K562 (cell line): ENCODE data around the gene KMT2C. TPM values are rescaled to one million over a fixed set of nuclear protein-coding genes. Genes with fewer than 3 reads are reported as not detected.

Experiments used
- ATAC-seq: fragments of 200-7000 bp; cut with Tn5 transposase; 3 replicates; pipeline ENCODE4 v1.9.1; 2020; ENCODE audit warnings: moderate library complexity
- BruUV-seq: library from RNA; stranded (reverse); fragments of 400-500 nt; replicated peaks from 2 replicates; lab custom pipeline; 2021; lab: Mats Ljungman, UMichigan
- CTCF ChIA-PET: fragments of 300-600 bp; formaldehyde crosslinking; extraction: SDS; loops from one replicate; lab custom pipeline; 2021; ENCODE audit warnings: low intra/inter-chr PET ratio; lab: Yijun Ruan, JAX
- POLR2A ChIA-PET: fragments of 300-600, 350-650 bp; sonication (Branson Sonifier 250); formaldehyde crosslinking; extraction: SDS; loops from one replicate; lab custom pipeline; 2021; ENCODE audit warnings: antibody characterized with exemption, inconsistent platforms; lab: Yijun Ruan, JAX
- DNase-seq, 4 experiments: peaks; one replicate each; pipeline versions ENCODE4 v3.0.0 to v3.0.0-alpha.2; 2011 to 2018; ENCODE audit warnings: low spot score in 3 of 4, mixed read lengths in 3 of 4; ENCODE audit errors: extremely low read depth in 1 of 4
- FAIRE-seq: peaks from 2 replicates; lab custom pipeline; 2011; peaks lifted over from hg19 to GRCh38; lab: Jason Lieb, UNC
- H2AFZ ChIP-seq: 2 replicates; pipeline ENCODE4 v1.6.0; 2011; ENCODE audit warnings: low read depth, low read length, control low read depth, inconsistent platforms
- H3K27ac ChIP-seq: fragments of 200-600 bp; 3 replicates; pipeline ENCODE4 v1.8.0; 2011; ENCODE audit warnings: low read depth, mild to moderate bottlenecking, control low read depth, inconsistent platforms, low read length, moderate library complexity, mixed read lengths; ENCODE audit errors: extremely low read depth
- H3K27me3 ChIP-seq, 2 experiments: fragments of 300-600 bp in 1 of 2; 2 replicates in 1 of 2; 3 replicates in 1 of 2; pipeline versions ENCODE4 v1.6.0 to v1.8.0; 2011; ENCODE audit warnings: inconsistent platforms in 2 of 2, low read length in 2 of 2, mild to moderate bottlenecking in 1 of 2, mixed read lengths in 1 of 2, moderate library complexity in 1 of 2; ENCODE audit not compliant: control insufficient read depth in 2 of 2, insufficient read depth in 2 of 2
- H3K36me3 ChIP-seq: fragments of 300-600 bp; 3 replicates; pipeline ENCODE4 v1.8.0; 2011; ENCODE audit warnings: mild to moderate bottlenecking, low read length, inconsistent platforms; ENCODE audit not compliant: control insufficient read depth, insufficient read depth
- H3K4me1 ChIP-seq, 2 experiments: fragments of 200-600 bp in 1 of 2; replicated peaks in 1 of 2; 2 replicates in 1 of 2; 3 replicates in 1 of 2; pipeline versions ENCODE4 v1.5.1 to v1.8.0; 2011; ENCODE audit warnings: inconsistent platforms in 2 of 2, low read length in 2 of 2, mild to moderate bottlenecking in 1 of 2, mixed read lengths in 1 of 2, moderate library complexity in 1 of 2; ENCODE audit not compliant: control insufficient read depth in 2 of 2, insufficient read depth in 2 of 2
- H3K4me2 ChIP-seq: 2 replicates; pipeline ENCODE4 v1.6.1; 2011; ENCODE audit warnings: low read length, control low read depth, inconsistent platforms, mixed read lengths; ENCODE audit not compliant: insufficient read depth
- H3K4me3 ChIP-seq: fragments of 200-600 bp; sonication (generic), shearing (Covaris generic); 2 replicates; pipeline ENCODE4 v1.5.1; 2016; ENCODE audit warnings: control low read depth, inconsistent platforms
- H3K79me2 ChIP-seq: fragments of 200-600 bp; 3 replicates; pipeline ENCODE4 v1.8.0; 2011; ENCODE audit warnings: low read length, inconsistent platforms; ENCODE audit not compliant: control insufficient read depth, insufficient read depth
- H3K9ac ChIP-seq, 2 experiments: 2 replicates each; pipeline versions ENCODE4 v1.6.0 to v1.6.1; 2011; ENCODE audit warnings: low read depth in 2 of 2, low read length in 2 of 2, control low read depth in 1 of 2, inconsistent platforms in 1 of 2, mild to moderate bottlenecking in 1 of 2, mixed read lengths in 1 of 2; ENCODE audit not compliant: insufficient read depth in 1 of 2
- H3K9me1 ChIP-seq: one replicate; pipeline ENCODE4 v1.6.0; 2011; ENCODE audit warnings: inconsistent platforms, mild to moderate bottlenecking, low read length, moderate library complexity; ENCODE audit not compliant: control insufficient read depth, insufficient read depth
- H3K9me3 ChIP-seq: replicated peaks from 2 replicates; pipeline ENCODE4 v1.5.1; 2011; ENCODE audit warnings: low read depth, low read length, inconsistent platforms; ENCODE audit not compliant: control insufficient read depth, insufficient read depth
- H4K20me1 ChIP-seq: replicated peaks from 2 replicates; pipeline ENCODE4 v1.6.1; 2011; ENCODE audit warnings: low read length, inconsistent platforms, mixed read lengths; ENCODE audit not compliant: control insufficient read depth, insufficient read depth
- MBD2 ChIP-seq: sonication (generic); IDR thresholded peaks from 2 replicates; pipeline ENCODE4 v1.6.1; 2016; ENCODE audit warnings: low read depth, borderline replicate concordance
- NFXL1 ChIP-seq: fragments of 450-650 bp; formaldehyde crosslinking; IDR thresholded peaks from 2 replicates; pipeline ENCODE4 v1.4.0; 2021; ENCODE audit warnings: mild to moderate bottlenecking
- POLR2G ChIP-seq: fragments of 200-400 bp; formaldehyde crosslinking; IDR thresholded peaks from 2 replicates; pipeline ENCODE4 v1.6.1; 2017; ENCODE audit warnings: low read depth, mild to moderate bottlenecking, antibody characterized with exemption, low read length, moderate library complexity
- SETDB1 ChIP-seq: IDR thresholded peaks from one replicate; pipeline ENCODE4 v1.6.1; 2012; ENCODE audit warnings: low read length, control low read depth, inconsistent platforms
- U2AF2 ChIP-seq: fragments of 200-400 bp; formaldehyde crosslinking; optimal IDR thresholded peaks from 2 replicates; pipeline ENCODE3; 2017; ENCODE audit warnings: low read depth, mild to moderate bottlenecking, low read length
- ZKSCAN8 ChIP-seq: fragments of 200-800 bp; sonication (Bioruptor generic); IDR thresholded peaks from 2 replicates; pipeline ENCODE4 v1.6.1; 2016; ENCODE audit warnings: missing genetic modification characterization, missing compliant biosample characterization
- ZNF316 ChIP-seq: fragments of 450-650 bp; IDR thresholded peaks from 2 replicates; pipeline ENCODE4 v1.6.1; 2016
- ZNF354B ChIP-seq: fragments of 250-450 bp; sonication (Bioruptor Pico); IDR thresholded peaks from 2 replicates; pipeline ENCODE4 v1.4.0; 2020
- WGBS: fragments of 100-300 bp; shearing (Covaris generic); methylation state at CpG from one replicate; pipeline ENCODE4 v1.1.6; 2016; ENCODE audit warnings: low coverage, mixed read lengths; ENCODE audit not compliant: insufficient coverage; ENCODE audit errors: missing lambda C conversion rate; 5-methylcytosine and 5-hydroxymethylcytosine counted together
- in situ Hi-C: fragments of 300-500 bp; cut with MboI; formaldehyde crosslinking; loops from 4 replicates; pipeline ENCODE4 v1.15.0; 2018; ENCODE audit warnings: inconsistent platforms, mixed read lengths
- intact Hi-C: fragments of 100-400 bp; cut with micrococcal nuclease; formaldehyde crosslinking; loops from 2 replicates; pipeline ENCODE4 v1.14.2; 2022
- polyA plus RNA-seq, 8 experiments: library from polyadenylated mRNA; depleted of rRNA in 4 of 8; stranded (reverse) in 5 of 8; unstranded in 3 of 8; fragments of >200 nt; fragmentation: Nextera tagmentation in 2 of 8; fragmentation: Illumina TruSeq in 1 of 8; extraction: Ambion mirVana in 2 of 8; extraction: Trizol in 1 of 8; gene quantifications; 2 replicates each; pipeline versions ENCODE4 v1.2.1 to v1.2.3, GENCODE V29; 2011 to 2014; ENCODE audit warnings: inconsistent platforms in 1 of 8, missing spikeins in 1 of 8
- total RNA-seq, 7 experiments: library from RNA; depleted of rRNA in 6 of 7; stranded (reverse); fragments of >200 nt in 6 of 7; fragmentation: Illumina TruSeq in 2 of 7; extraction: Trizol in 2 of 7; gene quantifications; 2 replicates each; pipeline versions ENCODE4 v1.2.1 to v1.2.3, GENCODE V29; 2011 to 2021; ENCODE audit warnings: low replicate concordance in 1 of 7
- TF ChIP-seq, protein P1 (sequence below): fragments of 250-450 bp; sonication (Bioruptor Pico); IDR thresholded peaks from 2 replicates; pipeline ENCODE4 v1.8.0; 2022; ENCODE audit warnings: inconsistent platforms
- TF ChIP-seq, protein P2 (sequence below): sonication (generic); formaldehyde crosslinking; IDR thresholded peaks from 2 replicates; pipeline ENCODE4 v1.8.1; 2023; ENCODE audit warnings: mild to moderate bottlenecking, missing genetic modification reagents

Gene KMT2C
- total and polyA plus RNA-seq, 9 of the 15 experiments (the other 6 are each of a cell fraction or from before 2014, with no cell fraction given), result 4.9 to 67.8 (median 27.1) TPM

DNA sequence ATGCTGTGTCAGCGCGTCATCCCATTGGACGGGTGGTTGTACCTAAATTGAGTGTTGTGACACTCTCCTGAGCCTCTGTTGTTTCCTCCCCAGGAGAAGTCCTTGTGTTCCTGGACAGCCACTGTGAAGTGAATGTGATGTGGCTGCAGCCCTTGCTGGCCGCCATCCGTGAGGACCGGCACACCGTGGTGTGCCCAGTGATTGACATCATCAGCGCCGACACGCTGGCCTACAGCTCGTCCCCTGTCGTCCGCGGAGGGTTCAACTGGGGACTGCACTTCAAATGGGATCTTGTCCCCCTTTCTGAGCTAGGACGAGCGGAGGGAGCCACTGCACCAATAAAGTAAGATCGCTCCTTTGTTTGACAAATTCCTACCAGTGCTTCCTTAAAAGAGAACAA, 327.9 kb downstream of the KMT2C start:
- H3K27me3 ChIP-seq, result no peaks in the 10 kb centered on the region
- no TSS peak for BruUV-seq
- H2AFZ ChIP-seq, result no peak overlapping the region
- FAIRE-seq (no peak), DNase-seq (no peak), ATAC-seq (no peak; the same call in 2 of the 3 replicates)
- TF ChIP-seq POLR2G, result peak; percentile 55; the same call in 1 of the 2 replicates
- TF ChIP-seq, protein P1, sequence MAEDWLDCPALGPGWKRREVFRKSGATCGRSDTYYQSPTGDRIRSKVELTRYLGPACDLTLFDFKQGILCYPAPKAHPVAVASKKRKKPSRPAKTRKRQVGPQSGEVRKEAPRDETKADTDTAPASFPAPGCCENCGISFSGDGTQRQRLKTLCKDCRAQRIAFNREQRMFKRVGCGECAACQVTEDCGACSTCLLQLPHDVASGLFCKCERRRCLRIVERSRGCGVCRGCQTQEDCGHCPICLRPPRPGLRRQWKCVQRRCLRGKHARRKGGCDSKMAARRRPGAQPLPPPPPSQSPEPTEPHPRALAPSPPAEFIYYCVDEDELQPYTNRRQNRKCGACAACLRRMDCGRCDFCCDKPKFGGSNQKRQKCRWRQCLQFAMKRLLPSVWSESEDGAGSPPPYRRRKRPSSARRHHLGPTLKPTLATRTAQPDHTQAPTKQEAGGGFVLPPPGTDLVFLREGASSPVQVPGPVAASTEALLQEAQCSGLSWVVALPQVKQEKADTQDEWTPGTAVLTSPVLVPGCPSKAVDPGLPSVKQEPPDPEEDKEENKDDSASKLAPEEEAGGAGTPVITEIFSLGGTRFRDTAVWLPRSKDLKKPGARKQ (CRISPR knock-in tag), result no peak
- no peak for TF ChIP-seq U2AF2
- TF ChIP-seq ZNF316, result peak; percentile 37
- no peak for TF ChIP-seq ZNF354B (CRISPR knock-in tag)
- TF ChIP-seq, protein P2, sequence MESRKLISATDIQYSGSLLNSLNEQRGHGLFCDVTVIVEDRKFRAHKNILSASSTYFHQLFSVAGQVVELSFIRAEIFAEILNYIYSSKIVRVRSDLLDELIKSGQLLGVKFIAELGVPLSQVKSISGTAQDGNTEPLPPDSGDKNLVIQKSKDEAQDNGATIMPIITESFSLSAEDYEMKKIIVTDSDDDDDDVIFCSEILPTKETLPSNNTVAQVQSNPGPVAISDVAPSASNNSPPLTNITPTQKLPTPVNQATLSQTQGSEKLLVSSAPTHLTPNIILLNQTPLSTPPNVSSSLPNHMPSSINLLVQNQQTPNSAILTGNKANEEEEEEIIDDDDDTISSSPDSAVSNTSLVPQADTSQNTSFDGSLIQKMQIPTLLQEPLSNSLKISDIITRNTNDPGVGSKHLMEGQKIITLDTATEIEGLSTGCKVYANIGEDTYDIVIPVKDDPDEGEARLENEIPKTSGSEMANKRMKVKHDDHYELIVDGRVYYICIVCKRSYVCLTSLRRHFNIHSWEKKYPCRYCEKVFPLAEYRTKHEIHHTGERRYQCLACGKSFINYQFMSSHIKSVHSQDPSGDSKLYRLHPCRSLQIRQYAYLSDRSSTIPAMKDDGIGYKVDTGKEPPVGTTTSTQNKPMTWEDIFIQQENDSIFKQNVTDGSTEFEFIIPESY (CRISPR knock-in tag), result no peak
- no peak for TF ChIP-seq MBD2
- TF ChIP-seq SETDB1, result no peak
- no peak for TF ChIP-seq NFXL1 (CRISPR knock-in tag)
- TF ChIP-seq ZKSCAN8 (CRISPR knock-in tag), result no peak
- H3K27ac ChIP-seq, result no peak overlapping the region
- H3K9ac ChIP-seq, result peak overlapping the region in 1 of 2 experiments; percentile 29; a peak in 1 of 4 replicates
- POLR2A ChIA-PET, result no interaction called here
- no peaks in the 10 kb centered on the region for H3K9me3 ChIP-seq
- H3K4me1 ChIP-seq, result 0 out of 5 replicates have a peak, but pooled peaks cover 0 to 2% of the 10 kb centered on the region in 2 experiments
- in situ Hi-C loops (no loop called here), intact Hi-C loops (no loop called here)
- peaks cover 27% of the 10 kb centered on the region for H3K36me3 ChIP-seq
- H3K79me2 ChIP-seq, result no peaks in the 10 kb centered on the region
- no peak overlapping the region for H3K4me2 ChIP-seq
- H3K4me3 ChIP-seq, result no peak overlapping the region
- CTCF ChIA-PET, result no interaction called here
- no peaks in the 10 kb centered on the region for H4K20me1 ChIP-seq
- whole genome bisulfite sequencing, result 94% methylated on average over 17 of the region's 17 CpGs
- no peaks in the 10 kb centered on the region for H3K9me1 ChIP-seq
